ENCODE results near the gene KIF5B. TPM values are rescaled to one million over a fixed set of nuclear protein-coding genes. Genes with fewer than 3 reads are reported as not detected.

KIF5B gene
- total RNA-seq (77.2 TPM), polyA plus RNA-seq (ENCODE audit: insufficient read depth, low read depth, low replicate concordance) (26.9 TPM)
- long read RNA-seq, donor 1, full-length matches to known transcripts, result 1 of 135 reads
- long read RNA-seq, donor 1, partial matches to known transcripts, result 134 of 135 reads
- long read RNA-seq, donor 1, other reads (novel, unspliced or antisense), result 0 of 135 reads
- long read RNA-seq, donor 2, full-length matches to known transcripts, result 2 of 47 reads
- long read RNA-seq, donor 2, partial matches to known transcripts, result 45 of 47 reads
- long read RNA-seq, donor 2, other reads (novel, unspliced or antisense), result 0 of 47 reads
- long read RNA-seq, donor 3, full-length matches to known transcripts, result 2 of 83 reads
- long read RNA-seq, donor 3, partial matches to known transcripts, result 81 of 83 reads
- long read RNA-seq, donor 3, other reads (novel, unspliced or antisense), result 0 of 83 reads
- long read RNA-seq, donor 4, full-length matches to known transcripts, result 1 of 31 reads
- long read RNA-seq, donor 4, partial matches to known transcripts, result 30 of 31 reads
- long read RNA-seq, donor 4, other reads (novel, unspliced or antisense), result 0 of 31 reads
- long read RNA-seq, donor 5, result 0 reads
- long read RNA-seq, donor 6, full-length matches to known transcripts, result 2 of 28 reads
- long read RNA-seq, donor 6, partial matches to known transcripts, result 26 of 28 reads
- long read RNA-seq, donor 6, other reads (novel, unspliced or antisense), result 0 of 28 reads
- long read RNA-seq, donor 7, full-length matches to known transcripts, result 7 of 106 reads
- long read RNA-seq, donor 7, partial matches to known transcripts, result 87 of 106 reads
- long read RNA-seq, donor 7, other reads (novel, unspliced or antisense), result 12 of 106 reads
- long read RNA-seq, donor 8, partial matches to known transcripts, result 56 of 56 reads
- long read RNA-seq, donor 8, other reads (novel, unspliced or antisense), result 0 of 56 reads
- long read RNA-seq, donor 9, full-length matches to known transcripts, result 1 of 24 reads
- long read RNA-seq, donor 9, partial matches to known transcripts, result 23 of 24 reads
- long read RNA-seq, donor 9, other reads (novel, unspliced or antisense), result 0 of 24 reads
- long read RNA-seq, donor 10, full-length matches to known transcripts, result 1 of 67 reads
- long read RNA-seq, donor 10, partial matches to known transcripts, result 66 of 67 reads
- long read RNA-seq, donor 10, other reads (novel, unspliced or antisense), result 0 of 67 reads

- intact Hi-C loops (cut with DNase I), result no loop called here
- no peaks in the 10 kb centered on the region for H3K27me3 ChIP-seq (ENCODE audit: control insufficient read depth, insufficient read depth, low read length)
- H3K27ac ChIP-seq (ENCODE audit: low read depth in 2 of 2, low read length in 2 of 2), result peak within 1 kb of the TSS; percentile 97
- H3K9me3 ChIP-seq (ENCODE audit: control insufficient read depth in 2 of 3, insufficient read depth in 1 of 3, low read length in 3 of 3), result no peaks in the 10 kb centered on the region
- peak within 1 kb of the TSS; percentile 72 to 92 (median 74) for H3K9ac ChIP-seq (ENCODE audit: low read length in 3 of 3)
- peak within 1 kb of the TSS; percentile 71 to 86 (median 82) for H3K4me3 ChIP-seq (ENCODE audit: low read length in 3 of 3)
- peak; percentile 91 to 96 (median 94) for DNase-seq
- FAIRE-seq, result no peak
- peaks cover 0 to 3% (median 0%) of the 10 kb centered on the region in 3 donors for H3K4me1 ChIP-seq (ENCODE audit: control insufficient read depth in 2 of 3, insufficient read depth in 2 of 3, low read depth in 1 of 3, low read length in 3 of 3)
- no peak for TF ChIP-seq CTCF (IDR thresholded peaks at IDR 0.05; ENCODE audit: borderline replicate concordance, extremely low read depth, insufficient read depth)
- no peaks in the 10 kb centered on the region for H3K36me3 ChIP-seq (ENCODE audit: control insufficient read depth in 2 of 3, insufficient read depth in 3 of 3, low read length in 3 of 3)
These were observed at the start of gene KIF5B for GRCh38 chr10:32056136-32057035. KIF5B (minus strand) TSS chr10:32056425; CDS start chr10:32055973, 452 bp downstream.

- no peaks in the 10 kb centered on the region for H3K9me3 ChIP-seq (ENCODE audit: control insufficient read depth in 2 of 3, insufficient read depth in 1 of 3, low read length in 3 of 3)
- no peaks in the 10 kb centered on the region for H3K27me3 ChIP-seq (ENCODE audit: control insufficient read depth, insufficient read depth, low read length)
- intact Hi-C loops (cut with DNase I), result no loop called here
- H3K36me3 ChIP-seq (ENCODE audit: control insufficient read depth in 2 of 3, insufficient read depth in 3 of 3, low read length in 3 of 3), result no peaks in the 10 kb centered on the region
- TF ChIP-seq CTCF (IDR thresholded peaks at IDR 0.05; ENCODE audit: borderline replicate concordance, extremely low read depth, insufficient read depth), result no peak
- no peak overlapping the region for H3K27ac ChIP-seq (ENCODE audit: low read depth in 2 of 2, low read length in 2 of 2)
- H3K4me3 ChIP-seq (ENCODE audit: low read length in 3 of 3), result no peak overlapping the region
- FAIRE-seq (no peak), DNase-seq (no peak)
- H3K9ac ChIP-seq (ENCODE audit: low read length in 3 of 3), result no peak overlapping the region
- no peaks in the 10 kb centered on the region for H3K4me1 ChIP-seq (ENCODE audit: control insufficient read depth in 2 of 3, insufficient read depth in 2 of 3, low read depth in 1 of 3, low read length in 3 of 3)
These were observed 49.7 kb upstream of the KIF5B start for GRCh38 chr10:32105782-32106382.
